Right lobe of liver (tissue), 4 donors: ENCODE measurements around the gene TMSB4X.

Experiments
- CTCF ChIP-seq, 4 donors: fragments of 200-600 bp in 3 of 4; fragments of 450-650 bp in 1 of 4; IDR thresholded peaks; one replicate each; pipeline versions ENCODE4 v1.5.1 to v1.8.0; 2016 to 2022; ENCODE audit warnings: antibody characterized with exemption in 4 of 4, mild to moderate bottlenecking in 2 of 4
- POLR2A ChIP-seq: fragments of 450-650 bp; IDR thresholded peaks from one replicate; pipeline ENCODE4 v1.6.1; 2017; ENCODE audit warnings: antibody characterized with exemption, mild to moderate bottlenecking
- donor health status: DM: no; HTN: no; CAD: no.
- donor health status: DM: no; HTN: no; CAD: no.
- donor health status: DM: no; HTN: yes; CAD: no.

GRCh38 chrX:12954981-12955380, 19.9 kb upstream of the TMSB4X start:
- TF ChIP-seq POLR2A (no peak), CTCF (IDR thresholded peaks at IDR 0.05) (no peak)
